HCT116 (cell line): Measurements from ENCODE around the gene AGBL1. TPM values are rescaled to one million over a fixed set of nuclear protein-coding genes. Genes with fewer than 3 reads are reported as not detected.

Experiments
- ATAC-seq: fragments of 200-7000 bp; cut with Tn5 transposase; 2 replicates; pipeline ENCODE4 v1.9.1; 2020; ENCODE audit warnings: mild to moderate bottlenecking, moderate library complexity
- BruUV-seq: library from RNA; stranded (reverse); fragments of 400-500 nt; replicated peaks from 2 replicates; lab custom pipeline; 2021; lab: Mats Ljungman, UMichigan
- CTCF ChIA-PET: fragments of 300-600 bp; sonication (Branson Sonifier 250); formaldehyde crosslinking; loops from one replicate; lab custom pipeline; 2021; ENCODE audit warnings: antibody characterized with exemption; lab: Charles Lee
- POLR2A ChIA-PET: fragments of 300-600, 350-600 bp; sonication (Branson Sonifier 250); formaldehyde crosslinking; loops from one replicate; lab custom pipeline; 2021; ENCODE audit warnings: antibody characterized with exemption; lab: Charles Lee
- RAD21 ChIA-PET, 2 experiments: fragments of 300-600 bp; sonication (Branson Sonifier 250); formaldehyde crosslinking; loops; one replicate each; lab custom pipeline; 2023; ENCODE audit warnings: low total read pairs in 2 of 2; ENCODE audit not compliant: uncharacterized antibody in 2 of 2, unreplicated experiment in 2 of 2, low non-redundant PET in 1 of 2; lab: Charles Lee
- DNase-seq: peaks from one replicate; pipeline ENCODE4 v3.0.0-alpha.2; 2010; ENCODE audit warnings: low read depth, low spot score
- H2AFZ ChIP-seq: fragments of 200-600 bp; shearing (Covaris generic), sonication (generic); 2 replicates; pipeline ENCODE4 v1.6.1; 2017; ENCODE audit warnings: low read depth, mixed run types, mixed read lengths, antibody characterized with exemption, low read length; ENCODE audit not compliant: poor library complexity, severe bottlenecking
- H3K27ac ChIP-seq: 2 replicates; pipeline ENCODE4 v1.5.1; 2012; ENCODE audit warnings: low read depth, low read length
- H3K27me3 ChIP-seq: fragments of 200-600 bp; sonication (generic); 2 replicates; pipeline ENCODE4 v1.6.1; 2016; ENCODE audit warnings: mixed run types, low read length, mixed read lengths; ENCODE audit not compliant: insufficient read depth
- H3K36me3 ChIP-seq, 2 experiments: fragments of 200-500 bp in 1 of 2; fragments of 200-600 bp in 1 of 2; sonication (Bioruptor generic) in 1 of 2; sonication (generic) in 1 of 2; 2 replicates each; pipeline versions ENCODE4 v1.5.1 to v1.6.1; 2014 to 2016; ENCODE audit warnings: low read length in 2 of 2, inconsistent platforms in 1 of 2, mixed read lengths in 1 of 2, mixed run types in 1 of 2; ENCODE audit not compliant: insufficient read depth in 2 of 2, control insufficient read depth in 1 of 2
- H3K4me1 ChIP-seq, 2 experiments: fragments of 200-600 bp in 1 of 2; sonication (generic) in 1 of 2; 2 replicates each; pipeline versions ENCODE4 v1.5.1 to v1.6.1; 2012 to 2017; ENCODE audit warnings: low read length in 2 of 2, inconsistent platforms in 1 of 2, mild to moderate bottlenecking in 1 of 2, mixed read lengths in 1 of 2, mixed run types in 1 of 2, moderate library complexity in 1 of 2; ENCODE audit not compliant: insufficient read depth in 2 of 2, control insufficient read depth in 1 of 2
- H3K4me2 ChIP-seq: fragments of 200-600 bp; sonication (generic); 2 replicates; pipeline ENCODE4 v1.6.1; 2017; ENCODE audit warnings: mixed run types, low read length, mixed read lengths
- H3K4me3 ChIP-seq, 2 experiments: fragments of 200-600 bp in 1 of 2; sonication (generic) in 1 of 2; replicated peaks in 1 of 2; 2 replicates each; pipeline ENCODE4 v1.5.1; 2011 to 2016; ENCODE audit warnings: low read length in 2 of 2, control low read depth in 1 of 2, low read depth in 1 of 2, mild to moderate bottlenecking in 1 of 2, mixed read lengths in 1 of 2, mixed run types in 1 of 2
- H3K79me2 ChIP-seq: fragments of 200-600 bp; sonication (generic); 2 replicates; pipeline ENCODE4 v1.6.1; 2017; ENCODE audit warnings: mild to moderate bottlenecking, mixed run types, low read length, moderate library complexity, mixed read lengths; ENCODE audit not compliant: insufficient read depth
- H3K9ac ChIP-seq: fragments of 200-600 bp; sonication (generic); 2 replicates; pipeline ENCODE4 v1.6.1; 2016; ENCODE audit warnings: low read length, mixed read lengths
- H3K9me2 ChIP-seq: fragments of 200-600 bp; sonication (generic), shearing (Covaris generic); 2 replicates; pipeline ENCODE4 v1.6.1; 2017; ENCODE audit warnings: mixed run types, mild to moderate bottlenecking, moderate library complexity; ENCODE audit not compliant: insufficient read depth
- H3K9me3 ChIP-seq, 2 experiments: fragments of 200-500 bp in 1 of 2; fragments of 200-600 bp in 1 of 2; sonication (Bioruptor generic) in 1 of 2; sonication (generic) in 1 of 2; 2 replicates each; pipeline ENCODE4 v1.6.1; 2014 to 2017; ENCODE audit warnings: low read length in 2 of 2, mixed read lengths in 2 of 2, inconsistent platforms in 1 of 2, low read depth in 1 of 2, mild to moderate bottlenecking in 1 of 2, mixed run types in 1 of 2, moderate library complexity in 1 of 2; ENCODE audit not compliant: control insufficient read depth in 1 of 2, insufficient read depth in 1 of 2
- H4K20me1 ChIP-seq: fragments of 200-600 bp; sonication (generic), shearing (Covaris generic); 2 replicates; pipeline ENCODE4 v1.6.1; 2017; ENCODE audit warnings: mixed run types, mild to moderate bottlenecking, moderate library complexity; ENCODE audit not compliant: insufficient read depth
- CEBPB ChIP-seq: IDR thresholded peaks from 2 replicates; pipeline ENCODE4 v1.6.1; 2012; ENCODE audit warnings: low read depth
- EGR1 ChIP-seq: IDR thresholded peaks from 2 replicates; pipeline ENCODE4 v1.6.1; 2012; ENCODE audit warnings: low read depth
- ELF1 ChIP-seq: IDR thresholded peaks from 2 replicates; pipeline ENCODE4 v1.6.1; 2012; ENCODE audit warnings: low read depth, borderline replicate concordance
- EZH2 ChIP-seq: fragments of 200-600 bp; sonication (generic); IDR thresholded peaks from 2 replicates; pipeline ENCODE4 v1.6.1; 2017; ENCODE audit warnings: antibody characterized with exemption, mixed run types
- EZH2phosphoT487 ChIP-seq: fragments of 200-600 bp; IDR thresholded peaks from 2 replicates; pipeline ENCODE4 v1.6.1; 2018; ENCODE audit warnings: antibody characterized with exemption, borderline replicate concordance
- FOSL1 ChIP-seq: IDR thresholded peaks from 2 replicates; pipeline ENCODE4 v1.6.1; 2012; ENCODE audit warnings: low read depth
- JUND ChIP-seq: IDR thresholded peaks from 2 replicates; pipeline ENCODE4 v1.6.1; 2012
- POLR2A ChIP-seq: IDR thresholded peaks from 2 replicates; pipeline ENCODE4 v1.7.0; 2011; ENCODE audit warnings: borderline replicate concordance; ENCODE audit not compliant: insufficient read depth, insufficient read length; ENCODE audit errors: extremely low read depth
- POLR2AphosphoS5 ChIP-seq: IDR thresholded peaks from 2 replicates; pipeline ENCODE4 v1.6.1; 2011; ENCODE audit warnings: mild to moderate bottlenecking, low read depth, low read length, moderate library complexity
- RAD21 ChIP-seq: IDR thresholded peaks from 2 replicates; pipeline ENCODE4 v1.6.1; 2012; ENCODE audit warnings: low read depth, mild to moderate bottlenecking
- SIN3A ChIP-seq: IDR thresholded peaks from 2 replicates; pipeline ENCODE4 v1.6.1; 2012; ENCODE audit warnings: low read depth
- SP1 ChIP-seq: IDR thresholded peaks from 2 replicates; pipeline ENCODE4 v1.6.1; 2012; ENCODE audit warnings: low read depth
- SRF ChIP-seq: IDR thresholded peaks from 2 replicates; pipeline ENCODE4 v1.6.1; 2012; ENCODE audit warnings: low read depth
- TCF7L2 ChIP-seq: IDR thresholded peaks from 2 replicates; pipeline ENCODE4 v1.7.0; 2011; ENCODE audit warnings: borderline replicate concordance, inconsistent platforms; ENCODE audit not compliant: insufficient read depth, insufficient read length; ENCODE audit errors: extremely low read depth
- ZFX ChIP-seq: fragments of 450-650 bp; IDR thresholded peaks from 2 replicates; pipeline ENCODE4 v1.6.1; 2017
- ZNF274 ChIP-seq: fragments of 200-500 bp; sonication (Bioruptor generic); IDR thresholded peaks from 2 replicates; pipeline ENCODE4 v1.6.1; 2014; ENCODE audit warnings: mild to moderate bottlenecking, low read depth, low read length, inconsistent platforms
- intact Hi-C: fragments of 100-400 bp; cut with micrococcal nuclease; formaldehyde crosslinking; loops from 2 replicates; pipeline ENCODE4 v1.10.0; 2022
- total RNA-seq: library from RNA; stranded (reverse); gene quantifications from one replicate; pipeline ENCODE4 v1.2.1, GENCODE V29; 2021; ENCODE audit not compliant: unreplicated experiment
- TF ChIP-seq, protein P1 (sequence below): IDR thresholded peaks from 2 replicates; pipeline ENCODE4 v1.6.1; 2012
- TF ChIP-seq, protein P2 (sequence below): IDR thresholded peaks from 2 replicates; pipeline ENCODE4 v1.6.1; 2012; ENCODE audit warnings: low read depth
- TF ChIP-seq, protein P3 (sequence below): IDR thresholded peaks from 2 replicates; pipeline ENCODE4 v1.6.1; 2011; ENCODE audit warnings: mild to moderate bottlenecking, low read length, moderate library complexity; ENCODE audit not compliant: insufficient replicate concordance; ENCODE audit errors: extremely low read depth

AGBL1 gene
- total RNA-seq, 1 experiment from 2014 or later = not detected

DNA sequence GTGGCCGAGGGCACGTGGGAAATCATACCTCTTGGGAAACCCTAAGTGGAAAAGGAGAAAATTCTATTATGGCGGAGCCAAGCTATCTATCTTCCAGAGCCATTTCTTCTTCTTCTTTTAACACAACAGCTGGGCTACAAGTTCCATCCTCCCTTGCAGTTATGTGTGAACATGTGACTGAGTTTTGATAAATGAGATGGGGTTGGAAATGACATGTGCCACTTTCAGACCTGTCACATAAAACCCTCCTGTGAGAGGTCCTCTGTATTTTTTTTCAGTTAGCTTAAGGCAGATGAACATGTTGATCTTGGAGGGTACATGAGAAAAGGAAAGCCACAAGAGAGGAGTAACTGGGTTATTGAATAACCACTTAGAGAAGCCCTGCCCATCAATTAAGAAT is 47.9 kb downstream of the AGBL1 start:
- ChIA-PET POLR2A (no interaction called here), CTCF (no interaction called here), RAD21 (no interaction called here)
- no peak overlapping the region for H3K4me2 ChIP-seq
- H3K79me2 ChIP-seq = no peaks in the 10 kb centered on the region
- ATAC-seq = no peak
- no peak overlapping the region for H3K9ac ChIP-seq
- no peaks in the 10 kb centered on the region for H4K20me1 ChIP-seq
- no peak for TF ChIP-seq RAD21
- TF ChIP-seq FOSL1 = no peak
- no TSS peak for BruUV-seq
- no peak overlapping the region for H2AFZ ChIP-seq
- H3K27ac ChIP-seq = no peak overlapping the region
- intact Hi-C loops = no loop called here
- no peaks in the 10 kb centered on the region for H3K4me1 ChIP-seq
- no peak for DNase-seq
- no peaks in the 10 kb centered on the region for H3K36me3 ChIP-seq
- no peaks in the 10 kb centered on the region for H3K27me3 ChIP-seq
- H3K4me3 ChIP-seq = no peak overlapping the region
- H3K9me3 ChIP-seq = no peaks in the 10 kb centered on the region
- H3K9me2 ChIP-seq = no peaks in the 10 kb centered on the region

DNA sequence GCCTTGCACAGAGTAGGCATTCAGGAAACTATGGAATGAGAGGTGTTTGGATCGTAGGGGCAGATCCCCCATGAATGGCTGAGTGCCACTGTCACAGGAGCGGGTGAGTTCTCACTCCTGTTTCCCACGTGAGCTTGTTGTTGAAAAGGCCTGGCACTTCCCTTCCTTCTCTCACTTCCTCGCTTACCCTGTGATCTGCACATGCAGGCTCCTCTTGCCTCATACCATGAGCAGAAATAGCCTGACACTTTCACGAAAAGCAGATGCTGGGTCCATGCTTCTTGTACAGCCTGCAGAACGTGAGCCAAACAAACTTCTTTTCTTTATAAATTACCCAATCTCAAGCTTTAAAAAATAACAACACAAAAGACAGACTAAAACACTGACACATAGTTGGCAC is 55.4 kb downstream of the AGBL1 start:
- RAD21 ChIA-PET = no interaction called here
- ATAC-seq = no peak
- TF ChIP-seq ZNF274 = no peak
- TF ChIP-seq POLR2AphosphoS5 = no peak
- no peak for TF ChIP-seq ZFX
- TF ChIP-seq SIN3A = no peak
- no peak for TF ChIP-seq TCF7L2
- no peak for TF ChIP-seq SRF
- no peak for TF ChIP-seq ELF1
- TF ChIP-seq, protein P1, sequence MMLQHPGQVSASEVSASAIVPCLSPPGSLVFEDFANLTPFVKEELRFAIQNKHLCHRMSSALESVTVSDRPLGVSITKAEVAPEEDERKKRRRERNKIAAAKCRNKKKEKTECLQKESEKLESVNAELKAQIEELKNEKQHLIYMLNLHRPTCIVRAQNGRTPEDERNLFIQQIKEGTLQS = no peak
- TF ChIP-seq, protein P2, sequence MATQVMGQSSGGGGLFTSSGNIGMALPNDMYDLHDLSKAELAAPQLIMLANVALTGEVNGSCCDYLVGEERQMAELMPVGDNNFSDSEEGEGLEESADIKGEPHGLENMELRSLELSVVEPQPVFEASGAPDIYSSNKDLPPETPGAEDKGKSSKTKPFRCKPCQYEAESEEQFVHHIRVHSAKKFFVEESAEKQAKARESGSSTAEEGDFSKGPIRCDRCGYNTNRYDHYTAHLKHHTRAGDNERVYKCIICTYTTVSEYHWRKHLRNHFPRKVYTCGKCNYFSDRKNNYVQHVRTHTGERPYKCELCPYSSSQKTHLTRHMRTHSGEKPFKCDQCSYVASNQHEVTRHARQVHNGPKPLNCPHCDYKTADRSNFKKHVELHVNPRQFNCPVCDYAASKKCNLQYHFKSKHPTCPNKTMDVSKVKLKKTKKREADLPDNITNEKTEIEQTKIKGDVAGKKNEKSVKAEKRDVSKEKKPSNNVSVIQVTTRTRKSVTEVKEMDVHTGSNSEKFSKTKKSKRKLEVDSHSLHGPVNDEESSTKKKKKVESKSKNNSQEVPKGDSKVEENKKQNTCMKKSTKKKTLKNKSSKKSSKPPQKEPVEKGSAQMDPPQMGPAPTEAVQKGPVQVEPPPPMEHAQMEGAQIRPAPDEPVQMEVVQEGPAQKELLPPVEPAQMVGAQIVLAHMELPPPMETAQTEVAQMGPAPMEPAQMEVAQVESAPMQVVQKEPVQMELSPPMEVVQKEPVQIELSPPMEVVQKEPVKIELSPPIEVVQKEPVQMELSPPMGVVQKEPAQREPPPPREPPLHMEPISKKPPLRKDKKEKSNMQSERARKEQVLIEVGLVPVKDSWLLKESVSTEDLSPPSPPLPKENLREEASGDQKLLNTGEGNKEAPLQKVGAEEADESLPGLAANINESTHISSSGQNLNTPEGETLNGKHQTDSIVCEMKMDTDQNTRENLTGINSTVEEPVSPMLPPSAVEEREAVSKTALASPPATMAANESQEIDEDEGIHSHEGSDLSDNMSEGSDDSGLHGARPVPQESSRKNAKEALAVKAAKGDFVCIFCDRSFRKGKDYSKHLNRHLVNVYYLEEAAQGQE = no peak
- TF ChIP-seq RAD21 = no peak
- no peak for TF ChIP-seq SP1
- TF ChIP-seq POLR2A = no peak
- TF ChIP-seq JUND = no peak
- TF ChIP-seq, protein P3, sequence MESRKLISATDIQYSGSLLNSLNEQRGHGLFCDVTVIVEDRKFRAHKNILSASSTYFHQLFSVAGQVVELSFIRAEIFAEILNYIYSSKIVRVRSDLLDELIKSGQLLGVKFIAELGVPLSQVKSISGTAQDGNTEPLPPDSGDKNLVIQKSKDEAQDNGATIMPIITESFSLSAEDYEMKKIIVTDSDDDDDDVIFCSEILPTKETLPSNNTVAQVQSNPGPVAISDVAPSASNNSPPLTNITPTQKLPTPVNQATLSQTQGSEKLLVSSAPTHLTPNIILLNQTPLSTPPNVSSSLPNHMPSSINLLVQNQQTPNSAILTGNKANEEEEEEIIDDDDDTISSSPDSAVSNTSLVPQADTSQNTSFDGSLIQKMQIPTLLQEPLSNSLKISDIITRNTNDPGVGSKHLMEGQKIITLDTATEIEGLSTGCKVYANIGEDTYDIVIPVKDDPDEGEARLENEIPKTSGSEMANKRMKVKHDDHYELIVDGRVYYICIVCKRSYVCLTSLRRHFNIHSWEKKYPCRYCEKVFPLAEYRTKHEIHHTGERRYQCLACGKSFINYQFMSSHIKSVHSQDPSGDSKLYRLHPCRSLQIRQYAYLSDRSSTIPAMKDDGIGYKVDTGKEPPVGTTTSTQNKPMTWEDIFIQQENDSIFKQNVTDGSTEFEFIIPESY = no peak
- TF ChIP-seq EZH2 = no peak
- no peak for TF ChIP-seq CEBPB
- TF ChIP-seq EGR1 = no peak
- no peak for TF ChIP-seq EZH2phosphoT487

More for the DNA sequence above, 55.4 kb downstream of the AGBL1 start:
- POLR2A ChIA-PET = no interaction called here
- H2AFZ ChIP-seq = no peak overlapping the region
- intact Hi-C loops = no loop called here
- no peaks in the 10 kb centered on the region for H3K4me1 ChIP-seq
- H3K27me3 ChIP-seq = no peaks in the 10 kb centered on the region
- no peaks in the 10 kb centered on the region for H3K9me3 ChIP-seq
- no TSS peak for BruUV-seq
- no peak overlapping the region for H3K27ac ChIP-seq
- no peaks in the 10 kb centered on the region for H3K9me2 ChIP-seq
- H3K4me2 ChIP-seq = no peak overlapping the region
- H3K79me2 ChIP-seq = no peaks in the 10 kb centered on the region
- DNase-seq = no peak
- no peak overlapping the region for H3K4me3 ChIP-seq
- CTCF ChIA-PET = no interaction called here
- no peaks in the 10 kb centered on the region for H3K36me3 ChIP-seq
- no peaks in the 10 kb centered on the region for H4K20me1 ChIP-seq
- no peak overlapping the region for H3K9ac ChIP-seq
